Right hindlimb (tissue), 1 donor: ENCODE data around the gene CCDC187.
"Not testable (repeated sequence)": the region's sequence is repeated elsewhere in the genome, so short reads cannot be mapped to it uniquely, and the experiment has no call there.

Source experiments
- DNase-seq: peaks from one replicate; pipeline ENCODE4 v3.0.0-alpha.2; 2018

The CCDC187 gene

GRCh38 chr9:136326761-136327303 is 22.9 kb upstream of the CCDC187 start:
- no peak for DNase-seq

- DNase-seq, result peak; percentile 82
Measured at GRCh38 chr9:136326061-136326760, 22.3 kb upstream of the CCDC187 start.

GRCh38 chr9:136325358-136325757 is 21.5 kb upstream of the CCDC187 start:
- no peak for DNase-seq

GRCh38 chr9:136324501-136325300 is 20.8 kb upstream of the CCDC187 start:
- no peak for DNase-seq

- DNase-seq, result no peak
Measured at GRCh38 chr9:136323371-136323789, 19.5 kb upstream of the CCDC187 start.

- DNase-seq, result no peak
Measured at GRCh38 chr9:136322756-136323330, 18.9 kb upstream of the CCDC187 start.

- no peak for DNase-seq
Measured at GRCh38 chr9:136321561-136321960, 17.7 kb upstream of the CCDC187 start.

GRCh38 chr9:136320972-136321371 is 17.1 kb upstream of the CCDC187 start:
- DNase-seq, result not testable (repeated sequence)

GRCh38 chr9:136319955-136320354 is 16.1 kb upstream of the CCDC187 start:
- DNase-seq, result not testable (repeated sequence)

GRCh38 chr9:136319244-136319643 is 15.3 kb upstream of the CCDC187 start:
- DNase-seq, result not testable (repeated sequence)

GRCh38 chr9:136318776-136319241 is 14.9 kb upstream of the CCDC187 start:
- no peak for DNase-seq

GRCh38 chr9:136318111-136318775 is 14.3 kb upstream of the CCDC187 start:
- DNase-seq, result no peak

- no peak for DNase-seq
Measured at GRCh38 chr9:136317695-136318094, 13.8 kb upstream of the CCDC187 start.

- DNase-seq, result no peak
Measured at GRCh38 chr9:136316896-136317676, 13.2 kb upstream of the CCDC187 start.

GRCh38 chr9:136316271-136316751 is 12.4 kb upstream of the CCDC187 start:
- no peak for DNase-seq

GRCh38 chr9:136314944-136315343 is 11.1 kb upstream of the CCDC187 start:
- DNase-seq, result no peak

- DNase-seq, result no peak
Measured at GRCh38 chr9:136314056-136314416, 10.1 kb upstream of the CCDC187 start.

- no peak for DNase-seq
Measured at GRCh38 chr9:136313111-136314055, 9.5 kb upstream of the CCDC187 start.

- DNase-seq, result no peak
Measured at GRCh38 chr9:136312436-136312835, 8.5 kb upstream of the CCDC187 start.

- DNase-seq, result no peak
Measured at GRCh38 chr9:136312009-136312375, 8.1 kb upstream of the CCDC187 start.
